Vagina (tissue), 2 donors: ENCODE data around the gene GPR32.

Source experiments
- CTCF ChIP-seq, 3 experiments: fragments of 450-650 bp in 2 of 3; fragments of 200-600 bp in 1 of 3; sonication (generic) in 1 of 3; IDR thresholded peaks; one replicate each; pipeline ENCODE4 v1.5.1; 2017 to 2019; ENCODE audit warnings: antibody characterized with exemption in 3 of 3, mild to moderate bottlenecking in 2 of 3, moderate library complexity in 2 of 3
- POLR2A ChIP-seq, 2 donors: fragments of 450-650 bp; IDR thresholded peaks; one replicate each; pipeline ENCODE4 v1.6.1; 2017; ENCODE audit warnings: antibody characterized with exemption in 2 of 2, mild to moderate bottlenecking in 2 of 2, moderate library complexity in 2 of 2
- POLR2AphosphoS5 ChIP-seq, 2 donors: sonication (generic); formaldehyde crosslinking; IDR thresholded peaks; one replicate each; pipeline ENCODE4 v1.9.0; 2017; ENCODE audit warnings: antibody characterized with exemption in 2 of 2, mild to moderate bottlenecking in 2 of 2, low read depth in 1 of 2; ENCODE audit not compliant: insufficient read depth in 1 of 2

GRCh38 chr19:50819636-50820035 lies 49.4 kb downstream of the GPR32 start:
- no peak for TF ChIP-seq POLR2A (IDR thresholded peaks at IDR 0.05)
- no peak for TF ChIP-seq CTCF (IDR thresholded peaks at IDR 0.05)
- no peak for TF ChIP-seq POLR2AphosphoS5 (IDR thresholded peaks at IDR 0.05; ENCODE audit: insufficient read depth in 1 of 2, low read depth in 1 of 2)
